Activated B cell treated with CpG ODN at 0.5 μM for 24 hours (primary cell): ENCODE measurements around the gene FGD5. TPM values are rescaled to one million over a fixed set of nuclear protein-coding genes. Genes with fewer than 3 reads are reported as not detected.

ENCODE experiments used
- ATAC-seq: fragments of 200-7000 bp; cut with Tn5 transposase; one replicate; pipeline ENCODE4 v1.10.0; 2021; ENCODE audit warnings: low read depth, mild to moderate bottlenecking, moderate library complexity
- CTCF ChIA-PET: fragments of 350-600 bp; sonication (Branson Sonifier 250); formaldehyde crosslinking; loops from one replicate; lab custom pipeline; 2021; ENCODE audit warnings: antibody characterized with exemption; lab: Charles Lee
- POLR2A ChIA-PET: fragments of 350-600 bp; sonication (Branson Sonifier 250); formaldehyde crosslinking; loops from one replicate; lab custom pipeline; 2021; ENCODE audit warnings: antibody characterized with exemption; lab: Charles Lee
- DNase-seq: peaks from one replicate; pipeline ENCODE4 v3.0.0; 2022
- H3K27ac Mint-ChIP-seq: one replicate; pipeline ENCODE4 v1.8.0; 2020; ENCODE audit warnings: mixed read lengths
- H3K27me3 Mint-ChIP-seq: one replicate; pipeline ENCODE4 v1.8.0; 2021; ENCODE audit warnings: mixed read lengths
- H3K36me3 Mint-ChIP-seq: one replicate; pipeline ENCODE4 v1.8.0; 2021; ENCODE audit warnings: low read depth, mixed read lengths
- H3K4me1 Mint-ChIP-seq: one replicate; pipeline ENCODE4 v1.8.0; 2021; ENCODE audit warnings: mixed read lengths
- H3K4me3 Mint-ChIP-seq: one replicate; pipeline ENCODE4 v1.8.0; 2020; ENCODE audit warnings: mild to moderate bottlenecking, mixed read lengths
- H3K9me3 Mint-ChIP-seq: one replicate; pipeline ENCODE4 v1.8.0; 2020; ENCODE audit warnings: mixed read lengths
- CTCF ChIP-seq: fragments of 200-600 bp; IDR thresholded peaks from one replicate; pipeline ENCODE4 v1.8.0; 2022; ENCODE audit warnings: antibody characterized with exemption, mild to moderate bottlenecking
- intact Hi-C: fragments of 100-400 bp; cut with micrococcal nuclease; formaldehyde crosslinking; loops from one replicate; pipeline ENCODE4 v1.15.1; 2024
- total RNA-seq: library from RNA; stranded (reverse); gene quantifications from 2 replicates; pipeline ENCODE4 v1.2.3, GENCODE V29; 2022

The FGD5 gene
- total RNA-seq, 1 donor from 2014 or later, result not detected

DNA sequence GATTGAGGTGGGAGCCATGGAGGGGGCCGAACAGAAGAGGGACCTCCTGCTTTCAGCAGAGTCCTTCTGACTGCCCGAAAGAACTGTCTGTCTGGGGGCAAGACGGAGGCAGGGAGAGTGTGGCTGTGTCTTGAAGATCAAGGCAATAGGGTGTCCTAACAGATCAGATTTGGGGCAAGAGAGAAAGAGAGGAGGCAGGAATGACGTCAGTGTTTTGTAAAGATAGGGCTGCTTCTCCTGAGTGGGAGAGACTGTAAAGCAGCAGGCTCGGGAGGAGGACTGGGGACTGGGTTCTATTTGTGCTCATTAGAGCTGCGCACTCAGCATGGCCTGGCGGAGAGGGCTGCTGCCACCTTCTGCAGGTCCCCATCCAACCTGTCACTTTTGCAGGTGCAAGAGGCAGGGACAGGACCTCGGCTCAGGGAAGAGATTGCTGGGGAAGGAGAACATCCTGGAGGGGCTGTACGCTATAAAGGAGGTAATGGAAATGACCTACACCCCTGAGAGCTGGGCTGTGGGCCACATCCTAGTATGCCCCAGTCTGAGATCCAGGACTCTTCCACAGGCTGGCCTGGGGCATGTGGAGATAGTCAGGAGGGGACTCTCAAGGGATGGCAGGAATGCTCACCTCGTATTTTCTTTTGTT, 29.0 kb upstream of the FGD5 start:
- TF ChIP-seq CTCF, result no peak
- DNase-seq, result no peak
- ChIA-PET CTCF (no interaction called here), POLR2A (no interaction called here)
- no peaks in the 10 kb centered on the region for H3K4me1 Mint-ChIP-seq
- peaks cover 41% of the 10 kb centered on the region for H3K27me3 Mint-ChIP-seq
- H3K27ac Mint-ChIP-seq, result no peak overlapping the region
- ATAC-seq, result no peak
- intact Hi-C loops, result loop anchor here (2.0 kb wide), 1 partner anchor 131 kb away; no protein-coding TSS in a partner anchor
- H3K36me3 Mint-ChIP-seq, result no peaks in the 10 kb centered on the region
- no peak overlapping the region for H3K4me3 Mint-ChIP-seq
- no peaks in the 10 kb centered on the region for H3K9me3 Mint-ChIP-seq

DNA sequence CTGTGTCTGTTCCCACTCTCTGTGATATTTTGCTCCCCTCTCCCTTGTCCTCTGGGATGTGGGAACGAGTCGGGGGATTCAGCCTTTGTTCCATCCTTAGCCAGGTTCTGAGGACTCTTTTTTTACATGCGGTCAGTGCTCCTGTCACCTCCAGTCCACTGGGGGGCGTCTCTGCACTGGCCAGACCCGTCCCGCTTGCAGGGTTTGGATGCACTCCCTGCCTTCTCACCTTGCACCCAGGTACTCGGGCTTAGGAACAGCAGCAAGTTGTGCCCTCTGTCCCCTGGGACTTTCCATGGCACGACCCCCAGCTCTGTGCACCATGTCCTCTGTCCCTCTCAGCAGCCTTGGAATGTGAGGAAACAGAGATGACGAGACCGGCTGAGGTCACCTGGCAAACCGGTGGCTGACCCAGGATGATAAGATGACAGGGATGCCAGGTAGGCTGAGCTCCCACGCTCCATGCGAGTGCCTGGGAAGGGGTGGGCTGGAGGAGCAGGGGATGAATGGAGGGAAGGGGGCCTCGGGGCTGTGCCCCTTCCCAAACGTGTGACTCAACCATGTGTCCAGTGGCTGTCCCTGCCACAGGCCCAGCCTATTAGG, 27.3 kb upstream of the FGD5 start:
- H3K36me3 Mint-ChIP-seq, result no peaks in the 10 kb centered on the region
- ChIA-PET POLR2A (no interaction called here), CTCF (no interaction called here)
- intact Hi-C loops, result loop anchor here (2.0 kb wide), 1 partner anchor 129 kb away; no protein-coding TSS in a partner anchor
- peaks cover 30% of the 10 kb centered on the region for H3K27me3 Mint-ChIP-seq
- H3K27ac Mint-ChIP-seq, result no peak overlapping the region
- no peak for DNase-seq
- H3K4me3 Mint-ChIP-seq, result no peak overlapping the region
- H3K9me3 Mint-ChIP-seq, result no peaks in the 10 kb centered on the region
- ATAC-seq, result no peak
- TF ChIP-seq CTCF, result no peak
- H3K4me1 Mint-ChIP-seq, result no peaks in the 10 kb centered on the region

DNA sequence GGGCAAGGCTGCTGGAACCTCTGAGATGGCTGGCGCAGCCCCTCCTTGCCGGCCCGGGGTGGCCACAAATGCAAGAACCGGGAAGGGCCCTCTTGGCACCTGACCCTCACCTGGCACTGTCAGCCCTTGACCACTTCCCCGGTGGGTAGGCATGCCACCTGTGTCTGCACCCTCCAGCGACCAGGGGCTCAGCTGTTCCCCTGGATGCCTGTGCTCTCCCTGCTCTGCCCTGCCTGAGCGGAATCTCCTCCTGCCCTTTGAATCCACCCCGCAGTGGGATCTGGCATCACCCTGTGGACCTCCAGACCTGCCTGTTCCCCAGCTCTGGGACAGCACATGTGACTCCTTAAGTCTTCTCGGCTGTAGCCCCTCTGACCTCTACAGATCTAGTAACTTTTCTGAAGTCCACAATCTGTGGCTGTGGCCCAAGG, 26.1 kb upstream of the FGD5 start:
- Mint-ChIP-seq H3K4me1 (no peaks in the 10 kb centered on the region), H3K27ac (no peak overlapping the region), H3K27me3 (peaks cover 26% of the 10 kb centered on the region), H3K4me3 (no peak overlapping the region), H3K36me3 (no peaks in the 10 kb centered on the region), H3K9me3 (no peaks in the 10 kb centered on the region)
- ATAC-seq, result no peak
- no peak for DNase-seq
- CTCF ChIA-PET, result no interaction called here
- intact Hi-C loops, result no loop called here
- POLR2A ChIA-PET, result no interaction called here
- no peak for TF ChIP-seq CTCF

DNA sequence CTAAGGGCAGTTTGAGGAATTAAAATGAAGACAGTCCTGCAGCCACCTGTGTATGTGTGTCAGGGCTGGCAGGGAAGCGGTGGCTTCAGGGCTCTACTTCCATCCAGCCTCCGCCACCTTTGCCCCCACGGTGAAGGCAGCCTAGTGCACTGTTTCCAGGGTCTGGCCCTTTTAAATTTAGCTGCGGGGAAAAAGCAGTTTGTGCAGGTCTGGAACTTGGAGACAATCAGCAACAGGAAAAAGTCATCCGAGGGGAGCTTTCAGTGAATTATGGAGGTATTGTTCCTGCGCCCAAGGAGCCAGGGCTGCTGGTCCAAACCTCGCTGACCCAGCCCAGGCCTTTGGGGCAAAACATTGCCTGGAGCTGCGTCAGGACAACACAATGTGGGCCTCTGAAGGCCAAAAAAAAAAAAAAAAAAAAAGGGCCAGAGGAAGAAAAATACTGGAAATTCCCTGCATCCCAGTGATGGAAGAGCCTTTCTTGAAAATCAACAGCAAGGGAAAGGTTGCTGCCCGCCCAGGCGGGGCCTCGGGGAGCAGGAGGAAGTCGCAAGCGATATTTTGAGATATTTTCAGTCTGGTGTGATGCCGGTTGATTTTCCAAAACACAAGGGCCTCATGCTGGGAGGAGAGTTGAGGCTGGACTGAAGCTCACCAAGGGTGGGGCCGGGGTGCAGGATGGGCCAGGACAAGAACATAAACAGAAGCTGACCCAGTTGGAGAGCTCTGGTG, 25.5 kb upstream of the FGD5 start:
- no peak overlapping the region for H3K4me3 Mint-ChIP-seq
- POLR2A ChIA-PET, result no interaction called here
- DNase-seq (no peak), ATAC-seq (no peak)
- H3K9me3 Mint-ChIP-seq, result no peaks in the 10 kb centered on the region
- no peak for TF ChIP-seq CTCF
- CTCF ChIA-PET, result no interaction called here
- no peaks in the 10 kb centered on the region for H3K4me1 Mint-ChIP-seq
- intact Hi-C loops, result no loop called here
- no peak overlapping the region for H3K27ac Mint-ChIP-seq
- H3K27me3 Mint-ChIP-seq, result peaks cover 24% of the 10 kb centered on the region
- H3K36me3 Mint-ChIP-seq, result no peaks in the 10 kb centered on the region

GRCh38 chr3:14793858-14794234, 24.9 kb upstream of the FGD5 start:
- CTCF ChIA-PET, result no interaction called here
- Mint-ChIP-seq H3K4me3 (no peak overlapping the region), H3K36me3 (no peaks in the 10 kb centered on the region), H3K27me3 (peaks cover 24% of the 10 kb centered on the region), H3K27ac (no peak overlapping the region), H3K4me1 (no peaks in the 10 kb centered on the region), H3K9me3 (no peaks in the 10 kb centered on the region)
- ATAC-seq (no peak), DNase-seq (no peak)
- intact Hi-C loops, result no loop called here
- POLR2A ChIA-PET, result no interaction called here
- TF ChIP-seq CTCF, result no peak
